H1 (cell line): ENCODE results near the gene ARHGAP26. TPM values are rescaled to one million over a fixed set of nuclear protein-coding genes. Genes with fewer than 3 reads are reported as not detected.

Experiments used
- CTCF ChIA-PET: fragments of 300-600 bp; sonication (Branson Sonifier 250); formaldehyde crosslinking; loops from one replicate; lab custom pipeline; 2021; ENCODE audit not compliant: partially characterized antibody; lab: Charles Lee
- POLR2A ChIA-PET: fragments of 300-600 bp; sonication (Branson Sonifier 250); formaldehyde crosslinking; loops from one replicate; lab custom pipeline; 2021; ENCODE audit warnings: inconsistent platforms; ENCODE audit not compliant: partially characterized antibody; lab: Charles Lee
- DNase-seq, 2 experiments: peaks; one replicate each; pipeline versions ENCODE4 v3.0.0 to v3.0.0-alpha.2; 2010 to 2022; ENCODE audit warnings: low spot score in 2 of 2, low read depth in 1 of 2, mixed read lengths in 1 of 2
- FAIRE-seq: peaks from 2 replicates; lab custom pipeline; 2011; peaks lifted over from hg19 to GRCh38; lab: Jason Lieb, UNC
- H2AFZ ChIP-seq: 2 replicates; pipeline ENCODE4 v1.8.1; 2012; ENCODE audit warnings: low read length, inconsistent platforms
- H2AK5ac ChIP-seq: 2 replicates; pipeline ENCODE4 v1.6.1; 2013; ENCODE audit warnings: low read depth, low read length
- H2BK120ac ChIP-seq: replicated peaks from 2 replicates; pipeline ENCODE3; 2013; ENCODE audit warnings: low read depth, low read length, inconsistent platforms
- H2BK12ac ChIP-seq: 2 replicates; pipeline ENCODE4 v1.6.1; 2013; ENCODE audit warnings: low read depth, low read length
- H2BK15ac ChIP-seq: 2 replicates; pipeline ENCODE4 v1.6.1; 2013; ENCODE audit warnings: low read length
- H2BK20ac ChIP-seq: 2 replicates; pipeline ENCODE4 v1.6.1; 2013; ENCODE audit warnings: low read length
- H2BK5ac ChIP-seq: 2 replicates; pipeline ENCODE4 v1.6.1; 2013; ENCODE audit warnings: low read depth, low read length
- H3K14ac ChIP-seq: 2 replicates; pipeline ENCODE4 v1.6.1; 2013; ENCODE audit warnings: inconsistent platforms; ENCODE audit not compliant: insufficient read length
- H3K18ac ChIP-seq: 2 replicates; pipeline ENCODE4 v1.6.1; 2013; ENCODE audit warnings: low read length; ENCODE audit errors: extremely low read depth
- H3K23ac ChIP-seq: 2 replicates; pipeline ENCODE4 v1.6.1; 2013; ENCODE audit warnings: inconsistent platforms; ENCODE audit not compliant: insufficient read length
- H3K23me2 ChIP-seq: 2 replicates; pipeline ENCODE4 v1.6.1; 2013; ENCODE audit warnings: low read depth, low read length
- H3K27ac ChIP-seq: 2 replicates; pipeline ENCODE4 v1.6.1; 2011; ENCODE audit warnings: low read depth, low read length, inconsistent platforms
- H3K27me3 ChIP-seq, 4 experiments: replicated peaks in 1 of 4; 1 replicate in 1 of 4; 2 replicates in 3 of 4; pipeline versions ENCODE4 v1.6.1 to v1.8.1; 2011 to 2013; ENCODE audit warnings: low read length in 3 of 4, mild to moderate bottlenecking in 3 of 4, inconsistent platforms in 2 of 4, mixed read lengths in 2 of 4, moderate library complexity in 1 of 4; ENCODE audit not compliant: control insufficient read depth in 3 of 4, insufficient read depth in 3 of 4; ENCODE audit errors: extremely low read depth in 1 of 4
- H3K36me3 ChIP-seq, 4 experiments: 2 replicates each; pipeline versions ENCODE4 v1.6.1 to v1.8.1; 2011 to 2013; ENCODE audit warnings: mild to moderate bottlenecking in 4 of 4, low read length in 3 of 4, moderate library complexity in 2 of 4, control low read depth in 1 of 4, inconsistent platforms in 1 of 4; ENCODE audit not compliant: insufficient read depth in 4 of 4, control insufficient read depth in 2 of 4
- H3K4ac ChIP-seq: replicated peaks from 2 replicates; pipeline ENCODE3; 2013; ENCODE audit warnings: low read length, low read depth, mixed read lengths, inconsistent platforms; ENCODE audit not compliant: insufficient read length
- H3K4me1 ChIP-seq, 4 experiments: replicated peaks in 1 of 4; 1 replicate in 1 of 4; 2 replicates in 3 of 4; pipeline versions ENCODE4 v1.6.1 to v1.8.1; 2011 to 2013; ENCODE audit warnings: low read length in 3 of 4, inconsistent platforms in 2 of 4, mixed read lengths in 1 of 4; ENCODE audit not compliant: insufficient read depth in 4 of 4, control insufficient read depth in 3 of 4
- H3K4me2 ChIP-seq, 2 experiments: 2 replicates each; pipeline versions ENCODE4 v1.6.1 to v1.8.1; 2011 to 2013; ENCODE audit warnings: low read depth in 2 of 2, low read length in 2 of 2, control low read depth in 1 of 2, inconsistent platforms in 1 of 2, mild to moderate bottlenecking in 1 of 2; ENCODE audit not compliant: insufficient read depth in 1 of 2
- H3K4me3 ChIP-seq, 4 experiments: fragments of 200-600, 300-600 bp in 1 of 4; sonication (generic), shearing (Covaris generic), sonication (Bioruptor Twin) in 1 of 4; 2 replicates each; pipeline versions ENCODE4 v1.5.1 to v1.8.1; 2011 to 2016; ENCODE audit warnings: low read length in 4 of 4, low read depth in 3 of 4, control low read depth in 2 of 4, inconsistent platforms in 2 of 4, mild to moderate bottlenecking in 2 of 4, mixed read lengths in 1 of 4, moderate library complexity in 1 of 4; ENCODE audit not compliant: insufficient read depth in 2 of 4; ENCODE audit errors: extremely low read depth in 1 of 4
- H3K56ac ChIP-seq: replicated peaks from 2 replicates; pipeline ENCODE3; 2013; ENCODE audit warnings: low read depth, mild to moderate bottlenecking, mixed read lengths, low read length, inconsistent platforms; ENCODE audit not compliant: insufficient read length
- H3K79me1 ChIP-seq: 2 replicates; pipeline ENCODE4 v1.6.1; 2013; ENCODE audit warnings: low read depth, low read length, control low read depth
- H3K79me2 ChIP-seq, 2 experiments: 2 replicates each; pipeline versions ENCODE4 v1.6.1 to v1.8.1; 2012 to 2013; ENCODE audit warnings: low read length in 2 of 2, mild to moderate bottlenecking in 2 of 2, inconsistent platforms in 1 of 2; ENCODE audit not compliant: insufficient read depth in 2 of 2, control insufficient read depth in 1 of 2
- H3K9ac ChIP-seq, 4 experiments: replicated peaks in 1 of 4; 1 replicate in 1 of 4; 2 replicates in 3 of 4; pipeline versions ENCODE4 v1.6.1 to v1.8.1; 2011 to 2013; ENCODE audit warnings: low read depth in 3 of 4, low read length in 3 of 4, control low read depth in 2 of 4, mild to moderate bottlenecking in 2 of 4, moderate library complexity in 2 of 4, inconsistent platforms in 1 of 4; ENCODE audit errors: extremely low read depth in 1 of 4
- H3K9me3 ChIP-seq, 2 experiments: 2 replicates each; pipeline versions ENCODE4 v1.6.1 to v1.8.1; 2012 to 2013; ENCODE audit warnings: mild to moderate bottlenecking in 2 of 2, moderate library complexity in 2 of 2, control low read depth in 1 of 2, inconsistent platforms in 1 of 2, low read depth in 1 of 2, low read length in 1 of 2, mixed read lengths in 1 of 2; ENCODE audit not compliant: insufficient read depth in 2 of 2
- H4K20me1 ChIP-seq, 2 experiments: replicated peaks in 1 of 2; 2 replicates each; pipeline versions ENCODE3 to v1.8.1; 2011 to 2013; ENCODE audit warnings: inconsistent platforms in 2 of 2, low read length in 2 of 2, mild to moderate bottlenecking in 1 of 2; ENCODE audit not compliant: insufficient read depth in 2 of 2, control insufficient read depth in 1 of 2
- H4K5ac ChIP-seq: 2 replicates; pipeline ENCODE4 v1.6.1; 2013; ENCODE audit warnings: low read length, low read depth, mixed read lengths, inconsistent platforms; ENCODE audit not compliant: insufficient read length
- H4K8ac ChIP-seq: 2 replicates; pipeline ENCODE4 v1.8.0; 2013; ENCODE audit warnings: mild to moderate bottlenecking, moderate library complexity, low read length, inconsistent platforms; ENCODE audit not compliant: insufficient read depth; ENCODE audit errors: extremely low read depth
- H4K91ac ChIP-seq: replicated peaks from 2 replicates; pipeline ENCODE3; 2013; ENCODE audit warnings: low read length, mixed read lengths, inconsistent platforms; ENCODE audit not compliant: insufficient read length
- E2F6 ChIP-seq: IDR thresholded peaks from 2 replicates; pipeline ENCODE4 v1.6.1; 2012; ENCODE audit warnings: inconsistent platforms
- EP300 ChIP-seq, 2 experiments: IDR thresholded peaks; 1 replicate in 1 of 2; 2 replicates in 1 of 2; pipeline ENCODE4 v1.6.1; 2011 to 2012; ENCODE audit warnings: low read depth in 2 of 2, low read length in 2 of 2, mild to moderate bottlenecking in 2 of 2, borderline replicate concordance in 1 of 2, inconsistent platforms in 1 of 2, moderate library complexity in 1 of 2
- FOSL1 ChIP-seq: IDR thresholded peaks from 2 replicates; pipeline ENCODE4 v1.6.1; 2011; ENCODE audit warnings: mild to moderate bottlenecking, low read depth, low read length, moderate library complexity; ENCODE audit not compliant: insufficient read depth
- GABPA ChIP-seq: IDR thresholded peaks from 2 replicates; pipeline ENCODE4 v1.6.1; 2011; ENCODE audit warnings: mild to moderate bottlenecking, low read length, moderate library complexity, borderline replicate concordance; ENCODE audit not compliant: insufficient read depth
- HDAC2 ChIP-seq, 2 experiments: fragments of 300-600 bp in 1 of 2; sonication (generic) in 1 of 2; IDR thresholded peaks; 2 replicates each; pipeline ENCODE4 v1.6.1; 2011 to 2012; ENCODE audit warnings: low read depth in 2 of 2, low read length in 2 of 2, mild to moderate bottlenecking in 2 of 2, moderate library complexity in 2 of 2, borderline replicate concordance in 1 of 2, inconsistent platforms in 1 of 2
- PHF8 ChIP-seq: fragments of 200-600 bp; sonication (generic); conservative IDR thresholded peaks from 2 replicates; pipeline ENCODE4 v1.7.1; 2012; ENCODE audit warnings: low read depth, mild to moderate bottlenecking, inconsistent platforms, low read length, moderate library complexity
- SAP30 ChIP-seq: fragments of 300-600 bp; sonication (generic); IDR thresholded peaks from 2 replicates; pipeline ENCODE4 v1.7.1; 2012; ENCODE audit warnings: low read length, moderate library complexity, mild to moderate bottlenecking, inconsistent platforms; ENCODE audit not compliant: insufficient read depth, insufficient replicate concordance
- SIX5 ChIP-seq: IDR thresholded peaks from 2 replicates; pipeline ENCODE4 v1.6.1; 2011; ENCODE audit warnings: mild to moderate bottlenecking, low read depth, low read length
- SRF ChIP-seq: IDR thresholded peaks from 2 replicates; pipeline ENCODE4 v1.6.1; 2011; ENCODE audit warnings: mild to moderate bottlenecking, low read depth, low read length, moderate library complexity
- TAF1 ChIP-seq: IDR thresholded peaks from 2 replicates; pipeline ENCODE4 v1.6.1; 2011; ENCODE audit warnings: mild to moderate bottlenecking, low read depth, low read length
- TCF12 ChIP-seq: IDR thresholded peaks from 2 replicates; pipeline ENCODE4 v1.6.1; 2011; ENCODE audit warnings: low read depth, mild to moderate bottlenecking, low read length
- USF2 ChIP-seq: IDR thresholded peaks from 2 replicates; pipeline ENCODE4 v1.6.1; 2011; ENCODE audit warnings: low read length, improper control_type of control experiment
- WGBS, 2 experiments: shearing (Covaris generic) in 1 of 2; methylation state at CpG; one replicate each; pipeline versions ENCODE4 v1.1.6 to v1.1.7; 2013 to 2015; ENCODE audit warnings: low lambda C conversion rate in 2 of 2, mixed read lengths in 2 of 2, inconsistent platforms in 1 of 2, low coverage in 1 of 2, missing lambda C conversion rate in 1 of 2; ENCODE audit not compliant: insufficient replicate concordance in 2 of 2, insufficient coverage in 1 of 2, insufficient read length in 1 of 2; ENCODE audit errors: extremely low coverage in 1 of 2, missing lambda C conversion rate in 1 of 2; 5-methylcytosine and 5-hydroxymethylcytosine counted together
- polyA plus RNA-seq, 7 experiments: library from polyadenylated mRNA; depleted of rRNA in 3 of 7; stranded (reverse) in 5 of 7; unstranded in 2 of 7; fragments of >200 nt in 5 of 7; fragments of 200-250 nt in 2 of 7; gene quantifications; 1 replicate in 5 of 7; 2 replicates in 1 of 7; 4 replicates in 1 of 7; pipeline versions ENCODE4 v1.2.1 to v1.2.3, GENCODE V29; 2011 to 2013; ENCODE audit warnings: missing spikeins in 2 of 7, mixed read lengths in 2 of 7
- total RNA-seq: library from RNA; stranded (reverse); fragmentation: NEBNext Ultra II Directional; extraction: Animal tissue kit (Norgen Biotek cat#: 25700); gene quantifications from 2 replicates; pipeline ENCODE4 v1.2.1, GENCODE V29; 2021

The ARHGAP26 gene
- total and polyA plus RNA-seq, 2 of the 8 experiments (the other 6 are each of a cell fraction or from before 2014, with no cell fraction given), result 7.1 to 24.8 TPM

- CTCF ChIA-PET, result interaction anchor here (0.8 to 1.2 kb wide), 5 partner anchors 20 to 179 kb away, joined by 3 read pairs; no protein-coding TSS in a partner anchor
- no peak for DNase-seq
- Histone ChIP-seq H3K27ac (no peak overlapping the region), H3K4me2 (no peak overlapping the region), H3K79me1 (no peaks in the 10 kb centered on the region), H4K91ac (no peak overlapping the region), H2BK5ac (no peak overlapping the region), H2AFZ (no peak overlapping the region), H3K9ac (no peak overlapping the region), H3K79me2 (no peaks in the 10 kb centered on the region), H2BK12ac (no peak overlapping the region), H4K8ac (no peak overlapping the region), H3K4me3 (no peak overlapping the region), H2BK20ac (no peak overlapping the region), H3K4ac (no peak overlapping the region), H2BK120ac (no peak overlapping the region), H3K23ac (no peak overlapping the region), H2BK15ac (no peak overlapping the region), H3K36me3 (no peaks in the 10 kb centered on the region), H3K9me3 (no peaks in the 10 kb centered on the region), H3K18ac (no peak overlapping the region), H3K56ac (no peak overlapping the region), H3K23me2 (no peaks in the 10 kb centered on the region), H3K27me3 (no peaks in the 10 kb centered on the region), H4K20me1 (no peaks in the 10 kb centered on the region), H3K14ac (no peak overlapping the region), H3K4me1 (no peaks in the 10 kb centered on the region), H4K5ac (no peak overlapping the region), H2AK5ac (0 out of 2 replicates have a peak overlapping the region, but pooled peaks have one; percentile 80)
- POLR2A ChIA-PET, result no interaction called here
- 88% methylated on average over 3 of the region's 3 CpGs; no CpG with 5 or more reads in 1 of the 2 experiments for WGBS, 2 experiments
- no peak for FAIRE-seq
- no peak for TF ChIP-seq FOSL1
- TF ChIP-seq EP300 (IDR thresholded peaks at IDR 0.05; ENCODE audit: borderline replicate concordance in 1 of 2, low read depth in 2 of 2, low read length in 2 of 2), result no peak
- TF ChIP-seq E2F6, result no peak
- TF ChIP-seq GABPA, result no peak
- no peak for TF ChIP-seq TAF1
- no peak for TF ChIP-seq PHF8
- TF ChIP-seq SIX5, result no peak
- no peak for TF ChIP-seq SAP30
- no peak for TF ChIP-seq SRF
- no peak for TF ChIP-seq TCF12
- TF ChIP-seq USF2, result no peak
- TF ChIP-seq HDAC2 (IDR thresholded peaks at IDR 0.05; ENCODE audit: borderline replicate concordance in 1 of 2, low read depth in 2 of 2, low read length in 2 of 2), result no peak
These were observed 411.9 kb downstream of the ARHGAP26 start for GRCh38 chr5:143182106-143182505.
